HG02763 (cell line): ENCODE measurements around the gene TAF6.

Experiments used
- ATAC-seq: cut with Tn5 transposase; IDR thresholded peaks from one replicate; pipeline ENCODE4 v1.9.1; 2021; ENCODE audit warnings: mild to moderate bottlenecking, moderate library complexity; ENCODE audit not compliant: unreplicated experiment

Gene TAF6

DNA sequence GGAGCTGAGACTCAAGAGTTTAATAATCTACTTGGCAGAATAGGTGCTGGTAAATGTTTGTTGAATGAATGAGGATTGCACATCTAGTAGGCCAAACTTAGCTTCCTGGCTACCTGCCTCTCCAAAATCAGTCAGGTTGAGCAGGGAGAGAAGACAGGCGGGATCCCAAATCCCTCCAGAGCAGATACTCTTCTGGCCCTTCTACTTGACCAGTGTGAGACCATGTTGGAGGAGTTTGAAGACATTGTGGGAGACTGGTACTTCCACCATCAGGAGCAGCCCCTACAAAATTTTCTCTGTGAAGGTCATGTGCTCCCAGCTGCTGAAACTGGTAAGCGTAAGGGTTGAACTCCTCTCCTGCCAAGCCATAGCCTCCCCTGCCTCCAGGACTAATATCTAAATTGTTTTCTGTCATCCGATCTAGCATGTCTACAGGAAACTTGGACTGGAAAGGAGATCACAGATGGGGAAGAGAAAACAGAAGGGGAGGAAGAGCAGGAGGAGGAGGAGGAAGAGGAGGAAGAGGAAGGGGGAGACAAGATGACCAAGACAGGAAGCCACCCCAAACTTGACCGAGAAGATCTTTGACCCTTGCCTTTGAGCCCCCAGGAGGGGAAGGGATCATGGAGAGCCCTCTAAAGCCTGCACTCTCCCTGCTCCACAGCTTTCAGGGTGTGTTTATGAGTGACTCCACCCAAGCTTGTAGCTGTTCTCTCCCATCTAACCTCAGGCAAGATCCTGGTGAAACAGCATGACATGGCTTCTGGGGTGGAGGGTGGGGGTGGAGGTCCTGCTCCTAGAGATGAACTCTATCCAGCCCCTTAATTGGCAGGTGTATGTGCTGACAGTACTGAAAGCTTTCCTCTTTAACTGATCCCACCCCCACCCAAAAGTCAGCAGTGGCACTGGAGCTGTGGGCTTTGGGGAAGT, 5.4 kb upstream of the TAF6 start:
- no peak for ATAC-seq

DNA sequence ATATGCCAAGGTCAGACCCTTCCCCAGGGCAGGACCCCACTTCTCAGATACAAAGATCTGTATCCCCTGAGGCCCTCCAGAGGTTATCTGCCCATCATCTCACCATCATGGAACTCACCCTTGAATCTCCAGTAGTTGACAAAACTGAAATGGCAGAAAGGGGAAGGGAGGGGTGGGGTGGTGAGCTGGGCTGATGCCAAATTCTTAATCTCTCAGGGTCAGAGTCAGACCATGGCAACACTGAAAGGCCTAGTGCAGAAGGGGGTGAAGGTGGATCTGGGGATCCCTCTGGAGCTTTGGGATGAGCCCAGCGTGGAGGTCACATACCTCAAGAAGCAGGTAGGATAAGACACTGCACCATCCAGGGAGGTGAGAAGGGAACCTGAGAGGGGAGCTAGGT, 3.4 kb upstream of the TAF6 start:
- no peak for ATAC-seq

DNA sequence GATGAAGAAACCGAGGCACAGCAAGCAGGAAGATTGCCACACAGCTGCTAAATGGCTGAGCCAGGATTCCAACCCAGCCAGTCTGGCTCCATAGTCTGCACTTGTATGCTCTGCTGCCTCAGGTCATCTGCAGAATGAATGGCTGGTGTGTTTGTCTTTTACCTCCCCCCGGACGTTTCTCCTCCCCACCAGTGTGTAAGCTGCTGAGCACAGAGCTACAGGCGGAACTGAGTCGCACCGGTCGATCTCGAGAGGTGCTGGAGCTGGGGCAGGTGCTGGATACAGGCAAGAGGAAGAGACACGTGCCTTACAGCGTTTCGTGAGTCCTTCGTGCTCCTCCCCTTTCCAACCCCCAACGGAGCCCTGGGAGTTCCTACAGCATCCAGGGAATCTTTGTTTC, 2.9 kb upstream of the TAF6 start:
- no peak for ATAC-seq

DNA sequence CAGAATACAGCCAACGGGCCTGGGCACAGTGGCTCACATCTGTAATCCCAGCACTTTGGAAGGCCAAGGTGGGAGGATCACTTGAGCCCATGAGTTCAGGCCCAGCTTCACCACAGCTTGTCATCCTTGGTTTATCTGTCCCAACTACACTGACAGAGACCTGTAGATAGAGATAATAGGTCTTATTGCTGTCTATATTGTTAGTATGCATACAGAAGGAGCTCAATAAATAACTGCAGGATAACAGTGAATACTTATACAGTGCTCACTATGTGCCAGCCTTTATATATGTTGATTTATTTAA, 1.5 kb upstream of the TAF6 start:
- ATAC-seq = no peak

DNA sequence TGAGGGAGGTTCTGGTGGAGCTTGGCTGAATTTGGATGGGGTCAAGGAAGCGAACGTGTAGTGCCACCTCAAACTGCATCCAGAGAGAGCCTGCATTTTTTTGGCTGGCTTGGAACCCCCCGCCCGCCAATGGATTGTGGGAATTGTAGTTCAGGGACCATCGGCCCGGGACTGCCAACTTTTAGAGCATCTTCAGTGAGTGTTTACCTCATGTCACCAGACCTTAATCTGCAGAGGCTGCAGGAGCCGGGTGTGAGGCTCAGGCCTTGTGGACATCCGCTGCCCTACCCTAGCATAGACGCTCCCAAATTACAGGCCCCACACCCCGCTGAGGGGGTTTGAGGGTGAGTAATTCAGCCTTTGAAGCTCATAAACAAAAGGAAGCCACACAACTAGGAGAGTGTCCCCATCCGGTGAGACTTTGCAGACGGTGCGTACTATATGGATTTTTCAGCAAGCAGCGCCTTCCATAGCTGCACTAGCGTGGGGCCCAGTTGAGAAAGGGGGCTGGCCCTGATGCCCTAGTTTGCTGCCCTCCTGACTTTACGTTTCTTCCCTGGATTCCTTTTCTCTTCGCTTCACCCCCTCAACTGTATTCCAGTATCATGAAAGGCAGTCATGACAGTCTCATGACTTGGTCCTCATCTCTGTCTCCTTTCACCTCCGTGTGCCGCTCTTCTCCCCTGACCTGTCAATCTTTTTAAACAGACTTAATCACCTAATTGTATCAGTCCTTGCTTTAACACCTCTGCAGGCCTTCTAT, 993 bp upstream of the TAF6 start:
- ATAC-seq = peak; percentile 25

GRCh38 chr7:100118388-100119071, 628 bp downstream of the TAF6 start:
- no peak for ATAC-seq

GRCh38 chr7:100115026-100115425, 4.1 kb downstream of the TAF6 start:
- ATAC-seq = no peak

- ATAC-seq = no peak
Observed at GRCh38 chr7:100111914-100112313, 7.2 kb downstream of the TAF6 start.

GRCh38 chr7:100111156-100111555, 8.0 kb downstream of the TAF6 start:
- no peak for ATAC-seq

DNA sequence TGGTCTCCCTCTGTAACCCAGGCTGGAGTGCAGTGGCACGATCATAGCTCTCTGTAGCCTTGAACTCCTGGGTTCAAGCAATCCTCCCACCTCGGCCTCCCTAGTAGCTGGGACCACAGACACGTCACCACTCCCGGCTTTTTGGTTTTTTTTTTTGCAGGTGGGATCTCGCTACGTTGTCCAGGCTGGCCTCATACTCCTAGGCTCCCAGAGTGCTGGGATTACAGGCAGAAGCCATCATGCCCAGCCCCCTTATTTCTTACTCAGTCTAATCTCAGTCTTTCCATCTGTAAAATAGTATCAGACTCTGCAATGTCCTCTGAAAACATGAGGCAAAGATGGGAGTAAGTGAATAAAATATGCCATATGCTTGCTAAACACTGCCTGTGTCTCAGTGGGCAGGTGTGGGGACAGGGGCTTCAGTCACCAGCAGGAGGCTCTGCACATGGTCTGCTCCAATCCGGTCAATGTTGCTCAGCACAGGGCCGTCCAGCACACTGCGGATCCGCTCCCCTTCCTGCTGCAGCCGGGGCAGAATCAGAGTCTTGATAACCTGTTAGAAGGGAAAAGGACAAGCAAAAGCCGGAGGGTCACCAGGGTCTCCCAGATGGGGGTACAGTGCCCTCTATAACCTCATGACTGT, 9.5 kb downstream of the TAF6 start:
- no peak for ATAC-seq

DNA sequence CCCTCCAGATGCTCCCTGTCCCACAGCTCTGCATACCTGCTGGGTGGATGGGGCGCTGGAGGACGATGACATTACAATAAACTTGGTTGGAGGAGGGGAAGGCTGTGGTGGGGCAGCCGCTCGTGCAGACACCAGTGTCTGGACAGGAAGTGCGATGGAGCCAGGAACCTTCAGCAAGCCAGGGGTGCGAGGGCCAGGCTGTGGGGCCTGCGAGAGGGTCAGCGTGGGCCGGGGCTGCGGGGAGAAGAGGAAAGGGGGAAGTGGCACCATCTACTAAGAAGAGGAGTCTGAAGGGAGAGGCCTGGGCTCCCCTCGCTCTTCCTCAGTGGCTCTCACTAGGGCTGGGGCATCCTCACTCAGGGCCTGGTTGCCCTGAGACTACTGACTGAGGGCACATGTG, 11.3 kb downstream of the TAF6 start:
- no peak for ATAC-seq

DNA sequence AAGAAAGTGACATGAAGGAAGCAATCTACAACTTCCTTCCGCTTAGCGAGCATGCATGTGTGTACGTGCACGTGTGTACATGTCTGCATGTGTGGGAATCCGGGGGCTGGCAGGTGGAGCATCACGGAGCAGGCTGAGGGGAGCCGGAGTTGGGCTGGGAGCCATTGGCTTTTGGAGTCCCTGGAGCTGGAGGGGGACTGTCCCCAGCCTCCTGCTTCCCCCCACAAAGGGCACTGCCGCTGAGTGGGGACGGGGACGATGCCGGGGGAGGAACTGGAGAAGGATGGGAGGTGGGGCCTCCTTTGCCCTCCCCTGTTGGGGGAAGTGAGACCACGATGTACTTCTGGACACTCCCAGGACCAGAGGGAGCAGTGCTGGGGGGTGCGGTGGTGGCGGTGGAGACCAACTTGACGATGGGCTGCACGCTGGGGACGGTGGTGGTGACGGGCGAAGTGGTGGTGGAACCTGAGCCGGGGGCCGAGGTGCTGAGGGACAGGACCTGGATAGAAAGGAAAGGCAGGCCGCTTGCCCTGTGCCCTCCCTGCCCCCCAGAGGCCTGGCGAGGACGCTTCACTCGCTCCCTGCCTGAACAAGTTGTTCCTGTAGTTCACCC, 11.9 kb downstream of the TAF6 start:
- ATAC-seq = no peak

- no peak for ATAC-seq
Observed at GRCh38 chr7:100106633-100107032, 12.5 kb downstream of the TAF6 start.

DNA sequence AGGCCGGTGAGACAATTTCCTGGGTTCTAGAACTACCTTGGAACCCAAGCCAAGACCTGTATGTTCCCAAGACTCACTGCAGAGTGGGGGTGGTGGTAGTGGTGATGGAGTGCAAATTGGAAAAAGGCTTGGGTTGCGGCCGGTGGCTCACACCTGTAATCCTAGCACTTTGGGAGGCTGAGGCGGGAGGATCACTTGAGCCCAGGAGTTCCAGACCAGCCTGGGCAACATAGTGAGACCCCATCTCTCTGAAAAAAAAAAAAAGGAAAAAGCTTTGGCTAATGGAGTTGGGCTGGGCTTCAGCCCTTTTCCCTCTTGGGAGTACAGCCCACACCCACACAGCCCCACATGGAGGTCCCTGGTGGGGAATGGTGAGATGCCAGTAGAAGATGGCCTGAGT, 13.6 kb downstream of the TAF6 start:
- no peak for ATAC-seq

- ATAC-seq = no peak
Observed at GRCh38 chr7:100102950-100103840, 16.0 kb downstream of the TAF6 start.

- ATAC-seq = peak; percentile 84
Observed at GRCh38 chr7:100101016-100101862, 17.9 kb downstream of the TAF6 start, which contains the start of the genes AP4M1 and MCM7. AP4M1 (plus strand) TSS chr7:100101643; CDS start chr7:100101715, 72 bp downstream. MCM7 (minus strand) TSS chr7:100101397; CDS start chr7:100101294, 103 bp downstream.

GRCh38 chr7:100100420-100101015, 18.6 kb downstream of the TAF6 start:
- peak; percentile 68 for ATAC-seq

DNA sequence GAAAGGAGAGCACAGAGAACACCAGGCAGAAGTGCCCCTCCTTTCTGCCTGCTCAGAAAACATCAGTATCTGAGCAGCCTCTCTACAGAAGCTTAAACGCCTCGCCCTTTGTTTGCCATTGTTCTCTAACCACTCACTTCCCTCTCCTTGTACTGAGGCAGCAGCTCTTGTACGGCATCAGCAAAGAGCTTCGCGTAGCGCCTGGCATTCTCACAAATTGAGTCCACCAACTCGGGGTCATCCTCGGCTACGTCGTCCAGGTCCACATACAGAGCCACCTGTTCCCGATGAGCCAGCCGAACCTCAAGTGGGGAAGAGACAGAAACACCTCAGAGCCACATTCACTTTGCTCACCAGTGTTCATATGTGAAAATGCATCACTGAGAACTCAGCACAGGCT, 19.7 kb downstream of the TAF6 start:
- ATAC-seq = no peak
